DMS79 (cell line): ENCODE measurements around the gene CASZ1.

ENCODE experiments used
- DNase-seq: peaks from one replicate; lab custom pipeline; 2025; lab: John Stamatoyannopoulos, UW

CASZ1 gene

GRCh38 chr1:10651793-10652192 lies 144.7 kb downstream of the CASZ1 start:
- DNase-seq, result no peak

DNA sequence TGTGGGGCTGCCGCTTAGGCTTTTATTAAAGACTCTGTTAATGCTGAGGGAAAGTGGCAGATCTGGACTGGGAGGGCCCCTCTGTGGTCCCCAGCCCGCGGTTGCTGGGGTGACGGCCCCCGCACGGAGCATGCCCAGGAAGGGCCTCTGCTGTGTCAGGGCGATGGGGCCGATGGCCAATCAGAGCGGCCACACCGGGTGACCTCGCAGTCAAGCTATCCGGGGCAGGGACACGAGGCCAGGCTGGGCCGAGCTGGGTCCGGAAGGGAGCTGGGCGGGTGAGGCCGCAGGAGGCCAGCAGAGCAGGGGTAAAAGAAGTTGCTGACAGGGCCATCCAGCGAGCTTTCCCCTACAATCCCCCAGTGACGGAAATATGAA lies 145.1 kb downstream of the CASZ1 start:
- DNase-seq, result no peak

- no peak for DNase-seq
Observed at GRCh38 chr1:10650556-10651388, 145.7 kb downstream of the CASZ1 start.

GRCh38 chr1:10649517-10650201 lies 146.8 kb downstream of the CASZ1 start:
- no peak for DNase-seq

DNA sequence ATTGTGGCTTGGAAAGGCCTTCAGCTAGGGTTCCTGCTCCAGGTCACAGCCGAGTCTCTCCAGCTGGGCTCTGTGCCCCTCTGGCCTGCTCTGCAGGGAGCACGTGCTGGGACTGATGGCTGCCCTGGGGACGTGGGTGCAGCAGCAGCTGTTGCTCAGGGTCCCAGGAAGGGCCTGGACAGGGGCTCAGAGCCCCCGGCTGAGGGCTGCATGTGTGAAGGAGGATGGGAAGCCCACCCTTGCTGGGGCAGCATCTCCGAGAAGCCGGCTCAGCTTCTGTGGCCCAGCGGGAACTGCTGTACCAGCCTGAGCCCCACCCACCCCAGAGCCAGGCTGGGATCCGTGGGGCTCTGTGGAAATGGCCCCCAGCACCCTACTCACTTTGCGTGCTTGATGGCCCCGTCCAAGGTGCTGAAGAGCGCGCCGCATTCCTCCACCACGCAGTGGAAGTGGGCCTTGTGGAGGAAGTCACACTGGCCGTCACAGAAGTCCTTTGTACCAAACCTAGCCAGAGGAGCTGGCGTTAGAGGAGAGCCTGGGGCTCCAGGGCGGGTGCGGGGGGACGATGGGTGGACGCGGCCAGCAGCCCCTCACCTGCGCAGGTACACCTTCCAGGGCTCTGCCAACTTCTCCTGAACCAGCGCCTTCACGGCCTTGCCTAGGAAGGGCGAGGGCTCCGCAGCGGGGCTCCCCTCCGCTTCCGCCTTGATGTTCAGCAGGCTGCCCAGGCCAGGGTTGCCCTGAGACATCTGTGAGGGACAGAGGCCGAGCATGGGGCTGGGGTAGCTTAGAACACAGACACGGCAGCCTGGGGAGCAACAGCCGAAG lies 147.5 kb downstream of the CASZ1 start:
- no peak for DNase-seq

- no peak for DNase-seq
Observed at GRCh38 chr1:10647414-10648170, 148.9 kb downstream of the CASZ1 start.

- DNase-seq, result no peak
Observed at GRCh38 chr1:10646347-10646861, 150.0 kb downstream of the CASZ1 start.

DNA sequence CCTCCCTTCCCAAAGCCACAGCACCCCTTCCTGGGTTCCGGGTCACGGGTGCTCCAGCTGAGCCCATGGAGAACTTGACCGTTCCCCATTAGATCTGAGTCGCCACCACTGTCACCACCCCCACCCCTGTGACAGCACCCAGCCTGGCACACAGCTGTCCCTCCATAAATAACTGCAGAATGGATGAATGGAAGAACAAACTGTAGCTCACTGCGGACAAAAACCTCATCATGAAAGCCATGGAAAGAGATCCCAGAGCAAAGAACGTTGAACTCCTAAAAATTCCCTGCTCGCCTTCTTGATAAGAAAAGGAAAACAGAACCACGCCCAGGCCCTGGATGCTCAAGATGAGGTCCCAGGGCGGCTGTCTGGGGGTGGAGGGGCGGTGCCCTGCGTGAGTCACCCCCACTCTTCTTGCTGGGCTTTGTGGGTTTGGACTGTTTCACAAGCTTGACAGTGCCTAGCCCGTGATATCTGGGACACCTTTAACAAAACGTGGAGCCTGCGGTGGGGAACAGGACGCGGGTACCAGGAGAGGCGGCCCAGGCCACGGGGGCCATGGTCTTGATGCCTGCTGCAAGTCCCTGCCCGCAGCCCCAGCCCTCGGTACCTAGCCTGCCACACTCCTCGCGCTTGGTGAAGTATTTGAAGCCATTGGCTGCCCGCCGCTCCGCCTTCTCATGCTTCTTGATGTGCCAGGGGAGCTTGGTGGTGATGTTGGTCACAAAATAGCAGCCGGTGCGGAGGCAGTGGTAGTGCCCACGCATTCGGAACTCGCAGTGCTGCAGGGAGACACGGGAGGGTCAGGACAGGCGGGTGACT lies 151.9 kb downstream of the CASZ1 start:
- DNase-seq, result no peak

GRCh38 chr1:10643607-10644306 lies 152.7 kb downstream of the CASZ1 start:
- DNase-seq, result no peak

DNA sequence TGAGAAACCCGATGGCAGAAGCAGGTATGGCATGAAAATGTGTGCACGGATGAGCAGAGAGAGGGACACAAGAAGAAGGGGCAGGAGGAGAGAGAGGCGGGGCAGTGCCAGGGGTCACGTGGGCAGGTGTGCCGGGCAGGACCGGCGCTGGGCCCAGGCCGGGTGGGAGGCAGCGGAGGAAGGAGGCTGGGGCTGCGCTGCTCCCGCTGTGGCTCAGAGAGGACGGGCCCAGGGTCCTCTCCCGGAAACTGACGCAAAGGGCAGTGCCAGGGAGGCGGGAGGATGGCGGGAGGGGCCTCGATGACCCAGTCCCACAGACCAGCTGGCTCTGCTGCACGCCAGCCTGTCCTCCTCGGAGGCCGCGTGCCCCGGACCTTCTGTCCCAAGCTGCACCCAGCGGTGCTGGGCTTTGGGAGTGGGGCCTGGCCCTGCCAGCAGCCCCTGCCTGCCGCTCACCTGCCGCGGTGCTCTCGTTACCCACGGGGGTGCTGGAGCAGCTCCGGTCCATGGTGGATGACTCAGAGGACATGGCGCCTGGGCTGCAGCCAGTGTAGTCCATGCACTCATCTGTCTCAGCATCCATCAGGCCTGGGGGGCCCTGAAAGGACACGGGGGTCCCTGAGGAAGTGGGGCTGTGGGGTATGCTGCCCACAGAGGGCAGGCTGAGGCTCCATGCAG lies 153.9 kb downstream of the CASZ1 start:
- no peak for DNase-seq

- no peak for DNase-seq
Observed at GRCh38 chr1:10641976-10642375, 154.5 kb downstream of the CASZ1 start.

- no peak for DNase-seq
Observed at GRCh38 chr1:10640843-10641553, 155.4 kb downstream of the CASZ1 start.

- peak; percentile 69 for DNase-seq
Observed at GRCh38 chr1:10639775-10640578, 156.5 kb downstream of the CASZ1 start.

DNA sequence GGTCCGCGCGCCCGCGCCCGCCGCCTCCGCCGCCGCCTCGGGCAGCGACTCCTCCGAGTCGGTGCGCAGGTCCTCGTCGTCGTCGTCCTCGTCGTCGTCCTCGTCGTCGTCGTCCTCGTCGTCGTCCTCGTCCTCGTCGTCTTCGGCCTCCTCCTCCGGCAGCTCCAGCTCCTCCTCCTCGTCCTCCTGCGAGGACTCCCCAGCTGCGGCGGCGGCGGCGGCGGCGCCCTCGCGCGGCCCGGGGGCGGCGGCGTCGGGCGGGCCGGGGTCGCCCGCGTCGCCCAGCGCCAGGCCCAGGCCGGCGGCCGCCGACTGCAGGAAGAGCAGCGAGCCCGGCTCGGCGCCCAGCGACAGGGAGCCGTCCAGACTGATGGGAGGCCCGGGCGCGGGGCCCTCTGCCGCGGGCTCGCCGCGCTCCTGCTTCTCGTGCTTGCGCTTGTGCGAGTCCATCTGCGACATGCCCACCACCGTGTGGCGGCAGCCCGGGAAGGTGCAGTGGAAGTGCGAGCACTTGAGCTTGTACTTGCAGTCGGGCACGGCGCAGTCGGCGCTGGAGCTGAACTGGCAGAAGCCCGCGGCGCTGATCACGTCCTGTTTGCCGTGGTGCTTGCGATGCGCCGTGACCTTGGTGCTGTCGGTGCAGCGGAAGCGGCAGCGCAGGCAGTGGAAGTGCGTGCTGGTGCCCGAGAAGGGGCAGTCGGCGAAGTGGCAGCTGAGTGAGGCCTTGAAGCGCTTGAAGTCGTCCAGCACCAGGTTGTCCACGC lies 157.3 kb downstream of the CASZ1 start:
- DNase-seq, result no peak

DNA sequence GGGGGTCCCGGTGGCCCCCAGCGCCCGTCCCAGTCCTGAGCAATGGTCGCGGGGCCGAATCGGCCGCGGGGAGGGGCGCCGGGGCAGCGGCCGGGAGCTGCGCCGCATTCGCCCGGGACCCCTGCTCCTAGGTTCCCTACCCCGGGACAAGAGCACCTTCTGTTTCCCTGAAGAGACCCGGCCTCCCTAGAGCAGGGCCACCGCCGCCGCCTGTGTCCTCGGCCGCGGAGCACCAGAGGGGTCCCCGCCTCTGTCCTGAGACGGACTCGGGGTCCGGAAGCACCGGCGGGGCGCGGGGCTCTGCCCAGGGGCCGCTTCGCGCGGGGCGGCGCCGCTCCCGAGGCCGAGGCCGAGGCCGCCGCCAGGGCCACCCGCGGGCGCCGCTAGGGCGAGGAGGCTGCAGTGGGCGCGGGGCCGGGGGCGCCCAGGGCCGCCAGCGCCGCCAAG lies 157.9 kb downstream of the CASZ1 start:
- DNase-seq, result no peak

- DNase-seq, result no peak
Observed at GRCh38 chr1:10637834-10638558, 158.4 kb downstream of the CASZ1 start.

- DNase-seq, result no peak
Observed at GRCh38 chr1:10637400-10637799, 159.0 kb downstream of the CASZ1 start.
